Natural killer cell (primary cell): ENCODE data around the gene YWHAE. TPM values are rescaled to one million over a fixed set of nuclear protein-coding genes. Genes with fewer than 3 reads are reported as not detected.
"Not testable (repeated sequence)": the region's sequence is repeated elsewhere in the genome, so short reads cannot be mapped to it uniquely, and the experiment has no call there.

Experiments used
- ATAC-seq, 3 donors: fragments of 150-1000 bp in 2 of 3; fragments of 200-7000 bp in 1 of 3; cut with Tn5 transposase; 1 replicate in 1 of 3; 2 replicates in 2 of 3; pipeline ENCODE4 v1.10.0; 2021; ENCODE audit warnings: mild to moderate bottlenecking in 2 of 3, moderate library complexity in 2 of 3
- DNase-seq, 2 donors: peaks; one replicate each; pipeline versions ENCODE4 v3.0.0 to v3.0.0-alpha.2; 2013 to 2021; ENCODE audit warnings: mixed read lengths in 1 of 2
- H3K27ac ChIP-seq: one replicate; pipeline ENCODE4 v1.5.1; 2013; ENCODE audit warnings: mild to moderate bottlenecking, low read length
- H3K27me3 ChIP-seq: one replicate; pipeline ENCODE4 v1.6.1; 2013; ENCODE audit warnings: low read length; ENCODE audit not compliant: control insufficient read depth, insufficient read depth
- H3K36me3 ChIP-seq: one replicate; pipeline ENCODE4 v1.6.1; 2013; ENCODE audit warnings: low read length; ENCODE audit not compliant: control insufficient read depth, insufficient read depth
- H3K4me1 ChIP-seq: one replicate; pipeline ENCODE4 v1.6.1; 2013; ENCODE audit warnings: low read length; ENCODE audit not compliant: control insufficient read depth, insufficient read depth
- H3K4me3 ChIP-seq: one replicate; pipeline ENCODE4 v1.5.1; 2013; ENCODE audit warnings: low read length
- H3K9me3 ChIP-seq: one replicate; pipeline ENCODE4 v1.6.1; 2013; ENCODE audit warnings: low read length; ENCODE audit not compliant: control insufficient read depth, insufficient read depth
- H3K27ac Mint-ChIP-seq, 2 donors: one replicate each; pipeline ENCODE4 v1.8.0; 2022; ENCODE audit warnings: mild to moderate bottlenecking in 2 of 2, mixed read lengths in 2 of 2, moderate library complexity in 1 of 2
- H3K27me3 Mint-ChIP-seq, 2 donors: one replicate each; pipeline ENCODE4 v1.8.0; 2022; ENCODE audit warnings: low read depth in 2 of 2, mixed read lengths in 2 of 2
- H3K36me3 Mint-ChIP-seq: one replicate; pipeline ENCODE4 v1.8.0; 2022; ENCODE audit warnings: mixed read lengths
- H3K4me1 Mint-ChIP-seq, 2 donors: one replicate each; pipeline ENCODE4 v1.8.0; 2022; ENCODE audit warnings: mixed read lengths in 2 of 2
- H3K4me3 Mint-ChIP-seq: one replicate; pipeline ENCODE4 v1.8.0; 2022; ENCODE audit warnings: mild to moderate bottlenecking, moderate library complexity, mixed read lengths
- H3K9me3 Mint-ChIP-seq, 2 donors: one replicate each; pipeline ENCODE4 v1.8.0; 2022; ENCODE audit warnings: mixed read lengths in 2 of 2
- WGBS: methylation state at CpG from one replicate; pipeline ENCODE4 v1.1.7; 2013; ENCODE audit warnings: missing lambda C conversion rate; ENCODE audit not compliant: insufficient coverage; 5-methylcytosine and 5-hydroxymethylcytosine counted together
- intact Hi-C: fragments of 100-400 bp; cut with micrococcal nuclease; formaldehyde crosslinking; loops from one replicate; pipeline ENCODE4 v1.14.2; 2022
- total RNA-seq, 4 donors: library from RNA; stranded (reverse); fragments of 120-200 nt in 1 of 4; gene quantifications; one replicate each; pipeline versions ENCODE4 v1.2.3 to v1.2.4, GENCODE V29; 2013 to 2022
- TF ChIP-seq, protein P1 (sequence below): fragments of 200-600 bp; IDR thresholded peaks from one replicate; pipeline ENCODE4 v1.8.0; 2022; ENCODE audit warnings: antibody characterized with exemption

YWHAE gene
- total RNA-seq, 3 donors from 2014 or later (not counting 1 experiment from before 2014, with no cell fraction given), result 116 to 134 (median 132) TPM

DNA sequence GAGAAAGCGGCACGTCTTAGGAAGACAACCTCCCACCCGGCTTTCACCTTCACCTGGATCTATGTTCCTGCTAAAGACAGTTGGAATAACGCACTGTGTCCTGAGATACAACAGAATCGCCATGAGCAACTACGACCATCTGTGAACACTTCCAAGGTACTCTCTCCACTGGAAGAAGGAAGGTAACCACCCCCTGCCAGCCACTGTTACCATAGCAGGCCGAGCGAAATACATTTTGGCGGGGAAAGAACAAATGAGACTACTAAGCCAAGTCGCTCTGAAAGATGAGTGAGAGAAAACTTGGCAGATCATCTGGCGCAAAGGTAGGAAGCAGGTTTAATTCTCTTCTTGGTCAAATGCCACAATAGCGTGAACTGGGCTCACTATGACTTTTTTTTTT, 46.2 kb upstream of the YWHAE start:
- Histone ChIP-seq H3K27ac (no peak overlapping the region), H3K9me3 (no peaks in the 10 kb centered on the region), H3K4me3 (no peak overlapping the region), H3K36me3 (no peaks in the 10 kb centered on the region), H3K4me1 (peaks cover 17% of the 10 kb centered on the region), H3K27me3 (no peaks in the 10 kb centered on the region)
- no peaks in the 10 kb centered on the region for H3K36me3 Mint-ChIP-seq
- H3K4me3 Mint-ChIP-seq, result no peak overlapping the region
- no peak for ATAC-seq
- H3K27me3 Mint-ChIP-seq, result no peaks in the 10 kb centered on the region
- TF ChIP-seq, protein P1, sequence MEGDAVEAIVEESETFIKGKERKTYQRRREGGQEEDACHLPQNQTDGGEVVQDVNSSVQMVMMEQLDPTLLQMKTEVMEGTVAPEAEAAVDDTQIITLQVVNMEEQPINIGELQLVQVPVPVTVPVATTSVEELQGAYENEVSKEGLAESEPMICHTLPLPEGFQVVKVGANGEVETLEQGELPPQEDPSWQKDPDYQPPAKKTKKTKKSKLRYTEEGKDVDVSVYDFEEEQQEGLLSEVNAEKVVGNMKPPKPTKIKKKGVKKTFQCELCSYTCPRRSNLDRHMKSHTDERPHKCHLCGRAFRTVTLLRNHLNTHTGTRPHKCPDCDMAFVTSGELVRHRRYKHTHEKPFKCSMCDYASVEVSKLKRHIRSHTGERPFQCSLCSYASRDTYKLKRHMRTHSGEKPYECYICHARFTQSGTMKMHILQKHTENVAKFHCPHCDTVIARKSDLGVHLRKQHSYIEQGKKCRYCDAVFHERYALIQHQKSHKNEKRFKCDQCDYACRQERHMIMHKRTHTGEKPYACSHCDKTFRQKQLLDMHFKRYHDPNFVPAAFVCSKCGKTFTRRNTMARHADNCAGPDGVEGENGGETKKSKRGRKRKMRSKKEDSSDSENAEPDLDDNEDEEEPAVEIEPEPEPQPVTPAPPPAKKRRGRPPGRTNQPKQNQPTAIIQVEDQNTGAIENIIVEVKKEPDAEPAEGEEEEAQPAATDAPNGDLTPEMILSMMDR, result no peak
- 97% methylated on average over 10 of the region's 12 CpGs for WGBS
- peaks cover 25 to 38% of the 10 kb centered on the region in 2 donors for H3K4me1 Mint-ChIP-seq
- DNase-seq, result no peak
- no peaks in the 10 kb centered on the region for H3K9me3 Mint-ChIP-seq
- intact Hi-C loops, result no loop called here
- peak overlapping the region in 1 of 2 donors; percentile 44 for H3K27ac Mint-ChIP-seq

DNA sequence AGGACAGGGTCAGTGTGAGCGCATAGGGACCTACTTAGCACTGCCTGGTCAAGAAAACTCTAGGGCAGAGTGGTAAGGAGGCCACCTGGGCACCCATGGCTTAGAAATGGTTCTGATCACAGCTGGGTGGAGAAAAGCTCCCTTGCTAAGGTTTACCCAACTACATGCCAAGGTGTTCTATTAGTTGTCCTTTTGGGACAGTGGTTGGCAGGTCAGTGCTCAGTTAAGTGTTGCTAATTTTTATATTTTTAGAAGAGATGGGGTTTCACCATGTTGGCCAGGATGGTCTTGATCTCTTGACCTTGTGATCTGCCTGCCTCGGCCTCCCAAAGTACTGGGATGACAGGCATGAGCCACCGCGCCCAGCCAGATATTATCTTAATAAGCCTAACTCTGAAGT, 45.7 kb upstream of the YWHAE start:
- H3K4me1 Mint-ChIP-seq, result peaks cover 25 to 38% of the 10 kb centered on the region in 2 donors
- not testable (repeated sequence) for H3K27ac ChIP-seq

DNA sequence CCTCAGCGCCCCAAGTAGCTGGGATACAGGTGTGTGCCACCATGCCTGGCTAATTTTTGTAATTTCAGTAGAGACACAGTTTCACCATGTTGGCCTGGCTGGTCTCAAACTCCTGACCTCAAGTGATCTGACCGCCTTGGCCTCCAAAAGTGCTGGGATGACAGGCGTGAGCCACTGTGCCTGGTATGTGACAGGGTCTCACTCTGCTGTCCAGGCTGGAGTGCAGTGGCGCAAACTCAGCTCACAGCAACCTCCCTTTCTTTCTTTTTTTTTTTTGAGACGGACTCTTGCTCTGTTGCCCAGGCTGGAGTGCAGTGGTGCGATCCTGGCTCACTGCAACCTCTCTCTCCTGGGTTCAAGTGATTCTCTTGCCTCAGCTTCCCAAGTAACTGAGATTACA, 42.7 kb upstream of the YWHAE start:
- ATAC-seq, result not testable (repeated sequence)

More for the DNA sequence above, 45.7 kb upstream of the YWHAE start:
- H3K27me3 Mint-ChIP-seq, H3K9me3 ChIP-seq, H3K4me3 ChIP-seq, H3K27me3 ChIP-seq, H3K36me3 Mint-ChIP-seq, DNase-seq, H3K36me3 ChIP-seq, ATAC-seq, H3K4me3 Mint-ChIP-seq, intact Hi-C loops, H3K9me3 Mint-ChIP-seq: not testable (repeated sequence)
- peak overlapping the region in 1 of 2 donors; percentile 44 for H3K27ac Mint-ChIP-seq
- WGBS, result 96% methylated on average over 4 of the region's 4 CpGs
- H3K4me1 ChIP-seq, result peaks cover 17% of the 10 kb centered on the region

DNA sequence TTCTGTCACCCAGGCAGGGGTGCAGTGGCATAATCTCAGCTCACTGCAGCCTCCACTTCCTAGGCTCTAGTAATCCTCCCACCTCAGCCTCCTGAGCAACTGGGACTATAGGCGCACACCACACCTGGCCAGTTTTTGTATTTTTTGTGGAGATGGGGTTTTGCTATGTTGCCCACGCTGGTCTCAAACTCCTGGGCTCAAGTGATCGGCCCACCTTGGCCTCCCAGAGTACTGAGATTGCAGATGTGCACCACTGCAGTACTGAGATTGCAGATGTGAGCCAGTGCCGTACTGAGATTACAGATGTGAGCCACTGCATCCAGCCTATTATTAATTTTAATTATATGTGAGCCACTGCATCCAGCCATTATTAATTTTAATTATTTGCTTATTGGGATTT, 42.2 kb upstream of the YWHAE start:
- DNase-seq, result no peak
- TF ChIP-seq, protein P1, result no peak
- H3K27ac ChIP-seq, result no peak overlapping the region
- intact Hi-C loops, result no loop called here
- peaks cover 4% of the 10 kb centered on the region for H3K4me1 ChIP-seq
- H3K9me3 ChIP-seq, result no peaks in the 10 kb centered on the region
- no peaks in the 10 kb centered on the region for H3K9me3 Mint-ChIP-seq
- no peak overlapping the region for H3K4me3 Mint-ChIP-seq
- no peaks in the 10 kb centered on the region for H3K36me3 Mint-ChIP-seq
- H3K4me3 ChIP-seq, result no peak overlapping the region
- no peaks in the 10 kb centered on the region for H3K27me3 Mint-ChIP-seq
- ATAC-seq, result no peak
- 100% methylated on average over 3 of the region's 4 CpGs for WGBS
- no peak overlapping the region for H3K27ac Mint-ChIP-seq
- H3K27me3 ChIP-seq, result no peaks in the 10 kb centered on the region
- peaks cover 3% of the 10 kb centered on the region for H3K36me3 ChIP-seq
- peaks cover 18 to 26% of the 10 kb centered on the region in 2 donors for H3K4me1 Mint-ChIP-seq

More for the DNA sequence above, 42.7 kb upstream of the YWHAE start:
- H3K27ac Mint-ChIP-seq, H3K9me3 Mint-ChIP-seq, DNase-seq, H3K36me3 Mint-ChIP-seq, H3K36me3 ChIP-seq, H3K9me3 ChIP-seq, H3K4me1 ChIP-seq, H3K27me3 ChIP-seq, H3K4me3 ChIP-seq, H3K27ac ChIP-seq, intact Hi-C loops, H3K27me3 Mint-ChIP-seq, H3K4me3 Mint-ChIP-seq: not testable (repeated sequence)
- 98% methylated on average over 6 of the region's 6 CpGs for WGBS
- peaks cover 20 to 32% of the 10 kb centered on the region in 2 donors for H3K4me1 Mint-ChIP-seq
